HepG2 (cell line): ENCODE results near the gene LIME1. TPM values are rescaled to one million over a fixed set of nuclear protein-coding genes. Genes with fewer than 3 reads are reported as not detected.

Experiments
- ATAC-seq: fragments of 200-7000 bp; cut with Tn5 transposase; 3 replicates; pipeline ENCODE4 v1.9.1; 2020; ENCODE audit warnings: mild to moderate bottlenecking, moderate library complexity
- BruUV-seq: library from RNA; stranded (reverse); fragments of 400-500 nt; replicated peaks from 2 replicates; lab custom pipeline; 2021; lab: Mats Ljungman, UMichigan
- CTCF ChIA-PET: fragments of 300-600 bp; formaldehyde crosslinking; extraction: SDS; loops from one replicate; lab custom pipeline; 2021; ENCODE audit warnings: low total read pairs, inconsistent platforms, low intra/inter-chr PET ratio; lab: Yijun Ruan, JAX
- POLR2A ChIA-PET: fragments of 350-600 bp; sonication (Branson Sonifier 250); formaldehyde crosslinking; loops from one replicate; lab custom pipeline; 2020; ENCODE audit warnings: antibody characterized with exemption, inconsistent platforms; lab: Yijun Ruan, JAX
- DNase-seq: peaks from one replicate; pipeline ENCODE4 v3.0.0-alpha.2; 2015; ENCODE audit warnings: low spot score
- FAIRE-seq: peaks from 3 replicates; lab custom pipeline; 2011; peaks lifted over from hg19 to GRCh38; lab: Jason Lieb, UNC
- H2AFZ ChIP-seq: one replicate; pipeline ENCODE4 v1.6.1; 2011; ENCODE audit warnings: low read length, inconsistent platforms
- H3K27ac ChIP-seq: fragments of 300-600 bp; 3 replicates; pipeline ENCODE4 v1.8.0; 2011; ENCODE audit warnings: mixed run types, mild to moderate bottlenecking, mixed read lengths, low read length, inconsistent platforms; ENCODE audit not compliant: insufficient read depth; ENCODE audit errors: extremely low read length
- H3K27me3 ChIP-seq, 2 experiments: fragments of 200-600 bp in 1 of 2; 2 replicates in 1 of 2; 3 replicates in 1 of 2; pipeline versions ENCODE4 v1.6.0 to v1.8.0; 2011; ENCODE audit warnings: low read length in 2 of 2, mild to moderate bottlenecking in 2 of 2, moderate library complexity in 2 of 2, inconsistent platforms in 1 of 2; ENCODE audit not compliant: insufficient read depth in 2 of 2, control insufficient read depth in 1 of 2
- H3K36me3 ChIP-seq, 2 experiments: fragments of 200-600 bp in 1 of 2; replicated peaks in 1 of 2; 2 replicates in 1 of 2; 3 replicates in 1 of 2; pipeline versions ENCODE4 v1.5.1 to v1.8.0; 2011; ENCODE audit warnings: low read length in 2 of 2, inconsistent platforms in 1 of 2; ENCODE audit not compliant: insufficient read depth in 2 of 2, control insufficient read depth in 1 of 2
- H3K4me1 ChIP-seq: 2 replicates; pipeline ENCODE4 v1.5.1; 2012; ENCODE audit warnings: low read length, inconsistent platforms; ENCODE audit not compliant: insufficient read depth
- H3K4me2 ChIP-seq: 2 replicates; pipeline ENCODE4 v1.6.0; 2011; ENCODE audit warnings: low read depth, low read length, inconsistent platforms
- H3K4me3 ChIP-seq, 3 experiments: fragments of 200-600 bp in 1 of 3; sonication (generic), shearing (Covaris generic) in 1 of 3; replicated peaks in 1 of 3; 2 replicates each; pipeline ENCODE4 v1.5.1; 2011 to 2016; ENCODE audit warnings: low read length in 3 of 3, inconsistent platforms in 2 of 3, low read depth in 2 of 3, mild to moderate bottlenecking in 2 of 3, control low read depth in 1 of 3, mixed read lengths in 1 of 3; ENCODE audit not compliant: insufficient read depth in 1 of 3
- H3K79me2 ChIP-seq: one replicate; pipeline ENCODE4 v1.6.1; 2011; ENCODE audit warnings: low read length, inconsistent platforms; ENCODE audit not compliant: insufficient read depth
- H3K9ac ChIP-seq: 2 replicates; pipeline ENCODE4 v1.6.0; 2011; ENCODE audit warnings: mild to moderate bottlenecking, low read depth, low read length, inconsistent platforms; ENCODE audit not compliant: insufficient read depth
- H3K9me3 ChIP-seq: 2 replicates; pipeline ENCODE4 v1.5.1; 2012; ENCODE audit warnings: mild to moderate bottlenecking, low read length
- H4K20me1 ChIP-seq: 2 replicates; pipeline ENCODE4 v1.6.0; 2011; ENCODE audit warnings: inconsistent platforms, mild to moderate bottlenecking, low read length, moderate library complexity; ENCODE audit not compliant: insufficient read depth
- SMYD3 ChIP-seq: sonication (generic); formaldehyde crosslinking; IDR thresholded peaks from 2 replicates; pipeline ENCODE4 v1.8.1; 2023; ENCODE audit warnings: mild to moderate bottlenecking, missing genetic modification reagents
- TCF12 ChIP-seq, 2 experiments: fragments of 450-650 bp in 1 of 2; sonication (generic) in 1 of 2; formaldehyde crosslinking in 1 of 2; IDR thresholded peaks; 2 replicates each; pipeline versions ENCODE4 v1.6.1 to v1.8.0; 2017 to 2022; ENCODE audit warnings: antibody characterized with exemption in 1 of 2, mild to moderate bottlenecking in 1 of 2, missing genetic modification reagents in 1 of 2, moderate library complexity in 1 of 2
- TOPORS ChIP-seq: sonication (generic); formaldehyde crosslinking; IDR thresholded peaks from 2 replicates; pipeline ENCODE4 v1.8.0; 2023; ENCODE audit warnings: mild to moderate bottlenecking, missing genetic modification reagents
- ZBTB40 ChIP-seq, 2 experiments: fragments of 450-650 bp in 1 of 2; sonication (generic) in 1 of 2; formaldehyde crosslinking in 1 of 2; IDR thresholded peaks; 2 replicates each; pipeline versions ENCODE4 v1.6.1 to v1.8.0; 2016 to 2022; ENCODE audit warnings: antibody characterized with exemption in 1 of 2, mild to moderate bottlenecking in 1 of 2, missing genetic modification reagents in 1 of 2
- ZNF280D ChIP-seq: sonication (generic); formaldehyde crosslinking; IDR thresholded peaks from 2 replicates; pipeline ENCODE4 v1.5.1; 2020; ENCODE audit warnings: mild to moderate bottlenecking, missing genetic modification reagents
- ZNF3 ChIP-seq: IDR thresholded peaks from 2 replicates; pipeline ENCODE4 v1.7.0; 2017; ENCODE audit warnings: inconsistent platforms
- ZNF362 ChIP-seq: sonication (generic); formaldehyde crosslinking; IDR thresholded peaks from 2 replicates; pipeline ENCODE4 v1.4.0; 2020; ENCODE audit warnings: missing genetic modification reagents, mild to moderate bottlenecking, borderline replicate concordance
- ZNF569 ChIP-seq: sonication (generic); formaldehyde crosslinking; IDR thresholded peaks from 2 replicates; pipeline ENCODE4 v1.5.0; 2020; ENCODE audit warnings: mild to moderate bottlenecking, missing genetic modification reagents, moderate library complexity, borderline replicate concordance
- ZNF724P ChIP-seq: sonication (generic); formaldehyde crosslinking; IDR thresholded peaks from 2 replicates; pipeline ENCODE4 v1.8.0; 2022; ENCODE audit warnings: missing genetic modification reagents, borderline replicate concordance
- WGBS: methylation state at CpG from one replicate; pipeline ENCODE4 v1.1.6; 2017; ENCODE audit warnings: low lambda C conversion rate; 5-methylcytosine and 5-hydroxymethylcytosine counted together
- in situ Hi-C: cut with HindIII; loops from 2 replicates; pipeline ENCODE4 v1.10.0; 2017; ENCODE audit warnings: low pct_unique_long_range_greater_than_20kb; ENCODE audit not compliant: extremely low pct_ligation_motif_present
- intact Hi-C: fragments of 100-400 bp; cut with micrococcal nuclease; formaldehyde crosslinking; loops from one replicate; pipeline ENCODE4 v1.10.0; 2022; ENCODE audit not compliant: unreplicated experiment
- polyA plus RNA-seq, 8 experiments: library from polyadenylated mRNA; depleted of rRNA in 3 of 8; stranded (reverse) in 7 of 8; unstranded in 1 of 8; fragments of >200 nt; fragmentation: Illumina TruSeq in 4 of 8; extraction: Trizol in 4 of 8; gene quantifications; 2 replicates each; pipeline versions ENCODE4 v1.2.1 to v1.2.3, GENCODE V29; 2011 to 2016; ENCODE audit warnings: low read depth in 4 of 8, missing spikeins in 1 of 8, mixed read lengths in 1 of 8; ENCODE audit not compliant: insufficient read depth in 1 of 8
- total RNA-seq, 5 experiments: library from RNA; depleted of rRNA; stranded (reverse); fragments of >200 nt; fragmentation: Illumina TruSeq; extraction: Trizol; gene quantifications; 2 replicates each; pipeline ENCODE4 v1.2.3, GENCODE V29; 2016; ENCODE audit warnings: low read depth in 1 of 5

The LIME1 gene
- total and polyA plus RNA-seq, 2 of the 13 experiments (the other 11 are each of a cell fraction or from before 2014, with no cell fraction given), result 13.0 to 61.5 TPM

GRCh38 chr20:63772781-63773518 lies 36.5 kb downstream of the LIME1 start:
- Histone ChIP-seq H3K4me3 (no peak overlapping the region), H3K27ac (no peak overlapping the region), H3K79me2 (no peaks in the 10 kb centered on the region), H3K9ac (no peak overlapping the region), H3K27me3 (no peaks in the 10 kb centered on the region), H3K9me3 (no peaks in the 10 kb centered on the region), H2AFZ (no peak overlapping the region), H4K20me1 (no peaks in the 10 kb centered on the region), H3K36me3 (no peaks in the 10 kb centered on the region), H3K4me1 (peaks cover 16% of the 10 kb centered on the region), H3K4me2 (no peak overlapping the region; the same call in 1 of the 2 replicates)
- BruUV-seq, result no TSS peak
- intact Hi-C loops, result no loop called here
- DNase-seq (no peak), ATAC-seq (no peak; the same call in 2 of the 3 replicates), FAIRE-seq (no peak)
- POLR2A ChIA-PET, result interaction anchor here (0.7 kb wide), 1 partner anchor 35 kb away, joined by 3 read pairs; no protein-coding TSS in a partner anchor
- 70% methylated on average over 20 of the region's 20 CpGs for WGBS
- in situ Hi-C loops, result no loop called here
- CTCF ChIA-PET, result no interaction called here
- TF ChIP-seq ZNF724P (CRISPR knock-in tag), result no peak
- TF ChIP-seq TCF12 (IDR thresholded peaks at IDR 0.05), result no peak
- TF ChIP-seq TCF12 (CRISPR knock-in tag; IDR thresholded peaks at IDR 0.05), result no peak
- TF ChIP-seq ZNF362 (CRISPR knock-in tag), result peak; percentile 39; the same call in 1 of the 2 replicates
- no peak for TF ChIP-seq SMYD3
- TF ChIP-seq ZBTB40 (IDR thresholded peaks at IDR 0.05), result no peak
- no peak for TF ChIP-seq ZBTB40 (CRISPR knock-in tag; IDR thresholded peaks at IDR 0.05)
- TF ChIP-seq TOPORS (CRISPR knock-in tag), result no peak
- no peak for TF ChIP-seq ZNF3 (CRISPR knock-in tag)
- no peak for TF ChIP-seq ZNF569 (CRISPR knock-in tag)
- TF ChIP-seq ZNF280D (CRISPR knock-in tag), result no peak
